GM21528 (cell line): ENCODE measurements around the gene MRPL32.

ENCODE experiments used
- ATAC-seq: cut with Tn5 transposase; IDR thresholded peaks from one replicate; pipeline ENCODE4 v1.9.1; 2021; ENCODE audit warnings: mild to moderate bottlenecking, moderate library complexity; ENCODE audit not compliant: unreplicated experiment, low FRiP score

MRPL32 gene

DNA sequence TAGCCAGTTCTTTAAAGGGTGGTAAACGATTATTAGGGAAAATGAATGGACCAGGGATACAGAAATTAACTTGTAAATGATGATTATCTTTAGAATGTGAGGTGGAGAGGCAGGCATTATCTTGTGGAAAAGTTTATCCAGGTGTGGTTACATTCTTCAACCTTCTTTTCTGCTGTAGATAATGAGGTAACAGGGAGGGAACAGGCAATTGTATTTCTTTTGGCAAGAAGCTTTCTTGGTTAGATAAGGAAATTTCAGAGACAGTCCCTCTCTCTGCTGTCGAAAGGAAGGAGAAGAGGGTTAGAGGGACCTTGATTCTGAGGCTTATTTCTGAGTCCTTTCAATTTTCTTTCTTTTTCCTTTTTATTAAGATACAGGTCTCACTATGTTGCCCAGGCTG lies 32.1 kb downstream of the MRPL32 start:
- ATAC-seq: no peak

DNA sequence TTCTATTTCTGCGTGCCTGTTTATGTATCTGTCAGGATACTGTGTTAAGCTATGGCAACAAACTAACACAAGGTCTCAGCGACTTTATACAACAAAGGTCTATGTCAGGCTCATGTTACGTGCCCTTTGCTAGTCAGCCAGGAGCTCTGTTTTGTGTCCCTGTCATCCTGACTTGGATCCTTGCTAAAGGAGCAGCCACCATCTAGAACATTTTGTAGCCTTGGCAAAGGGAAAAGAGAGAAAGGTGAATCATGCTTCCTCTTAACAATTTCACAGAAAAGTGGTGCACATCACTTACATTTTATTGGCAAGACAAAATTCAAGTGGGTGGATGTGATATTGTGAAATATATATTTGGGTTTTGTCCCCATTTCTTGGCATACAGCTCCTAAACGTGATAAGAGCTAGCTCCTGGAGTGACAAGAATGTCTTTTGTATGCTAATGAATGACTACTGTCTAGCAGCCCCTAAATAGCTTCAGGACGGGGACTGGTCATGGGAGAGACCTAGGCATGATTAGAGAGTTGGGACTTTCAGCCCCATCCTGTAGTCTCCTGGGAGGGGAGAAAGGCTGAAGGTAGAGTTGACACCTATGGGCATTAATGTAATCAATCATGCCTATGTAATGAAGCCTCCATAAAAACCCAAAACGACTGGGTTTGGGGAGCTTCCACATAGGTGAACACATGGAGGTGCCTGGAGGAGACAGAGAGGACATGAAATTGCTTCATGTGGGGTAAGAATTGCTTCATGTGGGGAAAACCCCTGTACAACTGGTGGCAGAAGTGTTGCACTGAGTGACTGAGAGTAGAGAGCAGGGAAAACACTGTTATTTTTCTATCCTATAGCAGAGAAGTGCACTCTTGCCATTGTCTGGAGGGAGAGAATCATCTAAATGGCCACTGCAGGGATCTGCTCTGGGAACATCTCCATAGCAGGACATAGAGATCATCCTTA lies 33.0 kb downstream of the MRPL32 start:
- ATAC-seq: no peak

- no peak for ATAC-seq
Observed at GRCh38 chr7:42967391-42967790, 35.2 kb downstream of the MRPL32 start.

DNA sequence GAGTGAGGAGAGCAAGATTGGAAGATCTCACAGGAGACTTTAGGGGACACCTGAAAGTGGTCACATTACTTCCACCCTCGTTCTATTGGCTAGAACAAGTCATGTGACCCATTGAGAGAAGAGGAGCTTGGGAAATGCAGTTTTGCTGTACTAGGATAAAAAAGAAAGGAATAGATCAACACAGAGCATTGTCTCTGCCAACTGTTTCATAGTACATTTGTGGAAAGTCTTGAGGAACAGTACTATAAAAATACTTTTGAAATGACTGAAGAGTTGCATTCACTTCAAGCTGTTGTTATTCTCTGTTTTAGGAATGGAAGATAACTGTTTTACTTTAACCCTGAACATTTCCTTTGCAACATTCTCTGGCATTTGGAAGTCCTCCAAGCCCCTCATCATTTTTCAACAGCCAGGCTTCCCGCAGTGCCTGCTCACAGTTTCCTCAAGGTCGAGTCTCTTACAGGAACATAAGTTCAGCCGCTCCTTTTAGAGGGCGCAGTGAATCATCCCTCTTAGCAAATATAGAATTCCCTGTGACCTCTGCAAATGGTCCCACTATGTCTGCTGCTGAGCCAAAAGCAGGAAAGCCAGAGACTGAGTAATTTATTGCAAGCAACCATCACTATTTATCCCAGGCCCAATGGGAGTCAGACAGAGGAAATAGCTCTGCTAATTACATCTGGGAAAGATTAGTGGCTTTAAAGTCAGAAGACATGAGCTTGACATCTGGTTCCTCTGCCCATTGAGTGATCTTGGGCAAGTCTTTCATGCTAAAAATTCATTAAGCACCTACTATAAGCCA lies 40.7 kb downstream of the MRPL32 start:
- ATAC-seq: no peak

DNA sequence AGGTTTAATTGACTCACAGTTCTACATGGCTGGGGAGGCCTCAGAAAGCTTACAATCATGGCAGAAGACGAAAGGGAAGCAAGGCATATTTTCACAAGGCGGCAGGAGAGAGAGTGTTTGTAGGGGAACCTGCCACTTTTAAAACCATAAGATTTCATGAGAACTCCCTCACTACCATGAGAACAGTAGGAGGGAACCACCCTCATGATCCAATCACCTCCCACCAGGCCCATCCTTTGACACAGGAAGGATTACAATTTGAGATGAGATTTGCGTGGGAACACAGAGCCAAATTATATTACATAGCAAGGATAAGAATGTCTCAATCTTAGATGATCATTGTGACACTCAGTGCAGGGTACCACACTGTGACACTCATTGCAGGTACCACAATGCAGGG lies 44.2 kb downstream of the MRPL32 start:
- no peak for ATAC-seq

DNA sequence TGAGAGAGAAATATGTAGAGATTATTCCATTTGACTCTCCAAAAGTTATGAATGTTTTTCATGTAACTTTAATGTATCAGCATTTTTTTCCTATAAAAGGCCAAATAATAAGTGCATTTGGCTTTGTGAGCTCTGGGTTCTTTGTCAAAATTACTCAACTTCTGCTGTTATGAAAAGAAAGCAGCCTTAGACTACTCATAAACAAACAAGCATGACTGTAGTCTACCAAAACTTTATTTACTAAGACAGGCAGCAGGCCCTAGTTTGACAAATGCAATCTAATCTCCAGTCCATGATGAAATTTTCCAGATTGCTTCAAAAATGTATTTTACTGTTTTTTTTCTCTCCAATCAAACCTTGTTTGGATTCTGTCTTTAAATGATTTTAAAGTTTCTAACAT lies 46.3 kb downstream of the MRPL32 start:
- ATAC-seq: no peak

GRCh38 chr7:42980084-42980483 lies 47.9 kb downstream of the MRPL32 start:
- no peak for ATAC-seq

DNA sequence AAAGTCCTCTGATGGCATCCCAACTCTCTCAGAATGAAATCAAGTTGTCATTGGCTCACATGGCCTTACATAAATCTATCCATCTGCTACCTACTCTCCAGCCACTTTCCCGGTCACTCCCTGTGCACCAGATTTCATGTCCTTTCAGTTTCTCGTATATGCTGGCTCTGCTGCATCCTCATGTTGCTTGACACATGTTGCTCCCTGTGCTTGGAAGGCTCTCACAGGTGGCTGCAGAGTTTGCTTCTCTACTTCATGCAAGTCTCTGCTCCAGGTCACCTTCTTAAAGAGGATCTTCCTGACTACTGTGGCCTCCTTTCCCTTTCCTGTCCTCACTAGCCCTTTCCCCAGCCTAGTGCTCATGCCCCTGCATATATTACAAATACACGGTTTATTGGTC lies 48.3 kb downstream of the MRPL32 start:
- ATAC-seq: no peak

- ATAC-seq: no peak
Observed at GRCh38 chr7:42981601-42982000, 49.4 kb downstream of the MRPL32 start.

DNA sequence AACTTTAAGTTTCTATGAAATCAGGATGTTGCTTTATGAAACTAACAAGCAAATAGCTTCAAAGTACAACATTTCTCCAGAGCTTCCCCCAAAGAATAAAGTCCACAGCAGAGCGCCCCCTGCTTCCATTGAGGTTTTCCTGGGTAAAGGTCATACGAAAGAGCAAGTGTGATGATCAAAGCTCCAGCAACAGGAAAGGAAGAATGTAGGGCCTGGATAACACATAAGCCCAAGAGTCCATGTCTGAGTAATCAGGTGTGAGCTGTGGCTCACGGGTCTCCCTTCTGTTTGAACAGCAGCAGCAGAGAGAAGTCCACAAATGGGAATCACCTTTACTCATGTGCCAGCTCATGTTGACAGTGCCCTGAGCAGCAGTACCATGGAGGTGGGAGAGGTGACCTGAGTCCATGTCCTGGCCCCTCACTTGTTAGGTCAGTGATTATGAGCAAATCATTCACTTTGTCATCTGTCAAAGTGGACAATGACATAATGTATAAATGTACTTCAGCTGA lies 50.5 kb downstream of the MRPL32 start:
- no peak for ATAC-seq

- no peak for ATAC-seq
Observed at GRCh38 chr7:42984137-42984536, 52.0 kb downstream of the MRPL32 start.

GRCh38 chr7:42986213-42986612 lies 54.0 kb downstream of the MRPL32 start:
- no peak for ATAC-seq

GRCh38 chr7:42986781-42987248 lies 54.6 kb downstream of the MRPL32 start:
- no peak for ATAC-seq
